ENCODE measurements around the gene TMEM39A.

DNA sequence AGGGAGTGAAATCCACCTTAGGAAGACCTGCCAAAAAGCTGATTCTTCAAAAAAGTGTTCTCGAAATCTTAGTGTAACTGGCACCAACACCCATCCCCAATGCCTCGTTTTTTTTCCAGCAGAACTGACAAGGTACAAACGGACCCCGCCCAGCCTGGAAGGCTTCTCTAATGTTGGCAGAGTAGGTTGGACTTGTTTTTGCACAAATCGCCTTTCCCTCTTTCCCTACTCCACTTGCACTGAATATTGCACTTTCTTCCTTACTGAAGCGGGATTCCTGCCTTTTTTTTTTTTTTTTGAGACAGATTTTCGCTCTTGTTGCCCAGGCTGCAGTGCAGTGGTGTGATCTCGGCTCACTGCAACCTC is 34.4 kb upstream of the TMEM39A start:
- TF ChIP-seq TEAD4 (IDR thresholded peaks at IDR 0.05) (no peak), TAF1 (IDR thresholded peaks at IDR 0.05; ENCODE audit: low read depth) (no peak), EP300 (IDR thresholded peaks at IDR 0.05; ENCODE audit: borderline replicate concordance) (no peak), NFIC (IDR thresholded peaks at IDR 0.05) (no peak)
- TF ChIP-seq, protein P1, sequence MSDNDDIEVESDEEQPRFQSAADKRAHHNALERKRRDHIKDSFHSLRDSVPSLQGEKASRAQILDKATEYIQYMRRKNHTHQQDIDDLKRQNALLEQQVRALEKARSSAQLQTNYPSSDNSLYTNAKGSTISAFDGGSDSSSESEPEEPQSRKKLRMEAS (IDR thresholded peaks at IDR 0.05) = no peak
